ENCODE data around the gene DISC1.

Gene DISC1

GRCh38 chr1:231993968-231994455 is 367.4 kb downstream of the DISC1 start:
- no peak overlapping the region for H3K9ac ChIP-seq (ENCODE audit: low read length)
- H3K36me3 ChIP-seq (ENCODE audit: low read length), result no peaks in the 10 kb centered on the region
- no peak overlapping the region for H3K4me2 ChIP-seq (ENCODE audit: low read depth, low read length, poor library complexity, severe bottlenecking)
- no peak overlapping the region for H2AFZ ChIP-seq (ENCODE audit: low read depth, low read length, severe bottlenecking)
- no peak overlapping the region for H3K27ac ChIP-seq (ENCODE audit: low read depth, low read length)
- no peaks in the 10 kb centered on the region for H3K79me2 ChIP-seq (ENCODE audit: insufficient read depth, low read length)
- no peak for TF ChIP-seq EZH2phosphoT487 (conservative IDR thresholded peaks at IDR 0.05; ENCODE audit: low read length)
- no peak overlapping the region for H3K4me3 ChIP-seq (ENCODE audit: insufficient read depth, low read length, poor library complexity, severe bottlenecking)
- no peaks in the 10 kb centered on the region for H3K27me3 ChIP-seq (ENCODE audit: low read length)
- no peaks in the 10 kb centered on the region for H3K9me2 ChIP-seq (replicated peaks; ENCODE audit: insufficient read depth, low read length)
- H3K9me3 ChIP-seq (ENCODE audit: insufficient read depth, low read length), result no peaks in the 10 kb centered on the region
- H3F3A ChIP-seq (ENCODE audit: insufficient read depth), result no peaks in the 10 kb centered on the region
- H4K20me1 ChIP-seq (ENCODE audit: low read depth, low read length), result no peaks in the 10 kb centered on the region

DNA sequence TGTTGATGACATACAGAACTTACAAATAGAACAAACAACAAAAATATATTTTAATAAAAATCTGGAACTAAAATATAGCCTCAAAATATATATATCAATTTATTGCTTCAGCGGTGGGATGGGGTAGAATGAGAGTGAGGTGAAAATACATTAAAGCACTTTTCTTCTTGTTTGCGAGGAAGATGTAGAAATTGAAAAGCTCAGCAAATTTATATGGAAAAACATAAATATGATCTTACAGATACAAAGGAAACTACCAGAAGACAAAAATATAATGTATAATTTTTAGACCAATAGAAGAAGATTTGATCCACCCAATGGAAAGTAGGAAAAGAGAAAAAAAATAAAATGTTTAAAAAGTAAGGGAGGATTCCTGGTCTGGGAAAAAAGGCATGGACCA is 372.2 kb downstream of the DISC1 start:
- Histone ChIP-seq H4K20me1 (ENCODE audit: low read depth, low read length) (no peaks in the 10 kb centered on the region), H3K4me2 (ENCODE audit: low read depth, low read length, poor library complexity, severe bottlenecking) (no peak overlapping the region), H2AFZ (ENCODE audit: low read depth, low read length, severe bottlenecking) (no peak overlapping the region), H3K36me3 (ENCODE audit: low read length) (no peaks in the 10 kb centered on the region), H3K27ac (ENCODE audit: low read depth, low read length) (no peak overlapping the region), H3K27me3 (ENCODE audit: low read length) (no peaks in the 10 kb centered on the region), H3K79me2 (ENCODE audit: insufficient read depth, low read length) (no peaks in the 10 kb centered on the region), H3K9ac (ENCODE audit: low read length) (no peak overlapping the region), H3K4me3 (ENCODE audit: insufficient read depth, low read length, poor library complexity, severe bottlenecking) (no peak overlapping the region), H3K9me2 (replicated peaks; ENCODE audit: insufficient read depth, low read length) (no peaks in the 10 kb centered on the region), H3F3A (ENCODE audit: insufficient read depth) (no peaks in the 10 kb centered on the region), H3K9me3 (ENCODE audit: insufficient read depth, low read length) (no peaks in the 10 kb centered on the region)
- no peak for TF ChIP-seq EZH2phosphoT487 (conservative IDR thresholded peaks at IDR 0.05; ENCODE audit: low read length)

- no peak for TF ChIP-seq CTCF (IDR thresholded peaks at IDR 0.05; ENCODE audit: insufficient read depth, low read length, poor library complexity, severe bottlenecking)
- TF ChIP-seq EZH2phosphoT487 (conservative IDR thresholded peaks at IDR 0.05; ENCODE audit: low read length), result no peak
Observed at GRCh38 chr1:232005300-232005699, 378.7 kb downstream of the DISC1 start.

GRCh38 chr1:232009741-232010140 is 383.2 kb downstream of the DISC1 start:
- Histone ChIP-seq H3K9me2 (replicated peaks; ENCODE audit: insufficient read depth, low read length) (no peaks in the 10 kb centered on the region), H3K27ac (ENCODE audit: low read depth, low read length) (no peak overlapping the region), H3K9me3 (ENCODE audit: insufficient read depth, low read length) (0 out of 2 replicates have a peak, but pooled peaks cover 3% of the 10 kb centered on the region), H3K79me2 (ENCODE audit: insufficient read depth, low read length) (no peaks in the 10 kb centered on the region), H2AFZ (ENCODE audit: low read depth, low read length, severe bottlenecking) (no peak overlapping the region), H4K20me1 (ENCODE audit: low read depth, low read length) (no peaks in the 10 kb centered on the region), H3K4me2 (ENCODE audit: low read depth, low read length, poor library complexity, severe bottlenecking) (no peak overlapping the region), H3K27me3 (ENCODE audit: low read length) (no peaks in the 10 kb centered on the region), H3F3A (ENCODE audit: insufficient read depth) (no peaks in the 10 kb centered on the region), H3K4me3 (ENCODE audit: insufficient read depth, low read length, poor library complexity, severe bottlenecking) (no peak overlapping the region), H3K36me3 (ENCODE audit: low read length) (no peaks in the 10 kb centered on the region; the same call in 1 of the 2 replicates), H3K9ac (ENCODE audit: low read length) (no peak overlapping the region)
- TF ChIP-seq CTCF (IDR thresholded peaks at IDR 0.05; ENCODE audit: insufficient read depth, low read length, poor library complexity, severe bottlenecking), result no peak
- TF ChIP-seq EZH2phosphoT487 (conservative IDR thresholded peaks at IDR 0.05; ENCODE audit: low read length), result no peak

More at GRCh38 chr1:232005300-232005699, 378.7 kb downstream of the DISC1 start:
- Histone ChIP-seq H3K79me2 (ENCODE audit: insufficient read depth, low read length) (no peaks in the 10 kb centered on the region), H4K20me1 (ENCODE audit: low read depth, low read length) (no peaks in the 10 kb centered on the region), H3K4me3 (ENCODE audit: insufficient read depth, low read length, poor library complexity, severe bottlenecking) (no peak overlapping the region), H3K27ac (ENCODE audit: low read depth, low read length) (no peak overlapping the region), H2AFZ (ENCODE audit: low read depth, low read length, severe bottlenecking) (no peak overlapping the region), H3K9me3 (ENCODE audit: insufficient read depth, low read length) (no peaks in the 10 kb centered on the region), H3K27me3 (ENCODE audit: low read length) (no peaks in the 10 kb centered on the region), H3F3A (ENCODE audit: insufficient read depth) (no peaks in the 10 kb centered on the region), H3K9ac (ENCODE audit: low read length) (no peak overlapping the region), H3K9me2 (replicated peaks; ENCODE audit: insufficient read depth, low read length) (no peaks in the 10 kb centered on the region), H3K4me2 (ENCODE audit: low read depth, low read length, poor library complexity, severe bottlenecking) (no peak overlapping the region), H3K36me3 (ENCODE audit: low read length) (no peaks in the 10 kb centered on the region; the same call in 1 of the 2 replicates)
